Stimulated activated effector memory CD8-positive, alpha-beta T cell treated with anti-CD3 and anti-CD28 coated beads, Interleukin-12 subunit alpha, Interleukin-12 subunit beta, amount 100 ng/mL, for 72 hours (primary cell): Measurements from ENCODE around the gene C4orf46.
"Not testable (repeated sequence)": the region's sequence is repeated elsewhere in the genome, so short reads cannot be mapped to it uniquely, and the experiment has no call there.

Experiments used
- ATAC-seq: fragments of 150-1000 bp; cut with Tn5 transposase; 2 replicates; pipeline ENCODE4 v1.10.0; 2021
- DNase-seq, 2 donors: peaks; one replicate each; pipeline ENCODE4 v3.0.0; 2021 to 2022; ENCODE audit warnings: low spot score in 2 of 2
- H3K27ac Mint-ChIP-seq: one replicate; pipeline ENCODE4 v1.8.0; 2022; ENCODE audit warnings: mild to moderate bottlenecking, mixed read lengths
- H3K36me3 Mint-ChIP-seq: one replicate; pipeline ENCODE4 v1.8.0; 2022; ENCODE audit warnings: mild to moderate bottlenecking, mixed read lengths
- H3K4me1 Mint-ChIP-seq: one replicate; pipeline ENCODE4 v1.8.0; 2022; ENCODE audit warnings: mixed read lengths
- H3K4me3 Mint-ChIP-seq: one replicate; pipeline ENCODE4 v1.8.0; 2022; ENCODE audit warnings: mild to moderate bottlenecking, mixed read lengths
- H3K9me3 Mint-ChIP-seq: one replicate; pipeline ENCODE4 v1.8.0; 2022; ENCODE audit warnings: mixed read lengths

C4orf46 gene

GRCh38 chr4:158671665-158671914 lies at the start of gene C4orf46:
Gene C4orf46 (minus strand): TSS chr4:158671887. CDS start chr4:158671801, 86 bp downstream.
- Mint-ChIP-seq H3K4me1 (peaks cover 14% of the 10 kb centered on the region), H3K4me3 (peak within 1 kb of the TSS; percentile 92), H3K27ac (peak within 1 kb of the TSS; percentile 96), H3K36me3 (peaks cover 43% of the 10 kb centered on the region), H3K9me3 (no peaks in the 10 kb centered on the region)
- no peak for ATAC-seq
- DNase-seq, result no peak

- H3K27ac Mint-ChIP-seq, result no peak overlapping the region
- H3K4me3 Mint-ChIP-seq, result no peak overlapping the region
Measured at GRCh38 chr4:158715802-158716201, 44.1 kb upstream of the C4orf46 start.

GRCh38 chr4:158714937-158715336 lies 43.2 kb upstream of the C4orf46 start:
- no peak for DNase-seq
- Mint-ChIP-seq H3K36me3 (peaks cover 100% of the 10 kb centered on the region), H3K27ac (no peak overlapping the region), H3K4me3 (no peak overlapping the region), H3K4me1 (peaks cover 16% of the 10 kb centered on the region), H3K9me3 (no peaks in the 10 kb centered on the region)
- ATAC-seq, result no peak

More at GRCh38 chr4:158715802-158716201, 44.1 kb upstream of the C4orf46 start:
- Mint-ChIP-seq H3K4me1 (peaks cover 16% of the 10 kb centered on the region), H3K9me3 (no peaks in the 10 kb centered on the region), H3K36me3 (peaks cover 100% of the 10 kb centered on the region)
- ATAC-seq (peak; percentile 37), DNase-seq (no peak)

GRCh38 chr4:158712622-158713021 lies 40.9 kb upstream of the C4orf46 start:
- not testable (repeated sequence) for H3K4me3 Mint-ChIP-seq, H3K9me3 Mint-ChIP-seq, H3K4me1 Mint-ChIP-seq, ATAC-seq, DNase-seq
- peak overlapping the region; percentile 83 for H3K27ac Mint-ChIP-seq
- peaks cover 100% of the 10 kb centered on the region for H3K36me3 Mint-ChIP-seq

- DNase-seq (no peak), ATAC-seq (no peak)
- H3K4me1 Mint-ChIP-seq, result no peaks in the 10 kb centered on the region
- peaks cover 100% of the 10 kb centered on the region for H3K36me3 Mint-ChIP-seq
- no peak overlapping the region for H3K27ac Mint-ChIP-seq
- no peaks in the 10 kb centered on the region for H3K9me3 Mint-ChIP-seq
- no peak overlapping the region for H3K4me3 Mint-ChIP-seq
Measured at GRCh38 chr4:158710814-158711213, 39.1 kb upstream of the C4orf46 start.

GRCh38 chr4:158704274-158704673 lies 32.6 kb upstream of the C4orf46 start:
- no peaks in the 10 kb centered on the region for H3K4me1 Mint-ChIP-seq
- DNase-seq (no peak), ATAC-seq (no peak)
- no peaks in the 10 kb centered on the region for H3K9me3 Mint-ChIP-seq
- no peak overlapping the region for H3K4me3 Mint-ChIP-seq
- peaks cover 51% of the 10 kb centered on the region for H3K36me3 Mint-ChIP-seq
- no peak overlapping the region for H3K27ac Mint-ChIP-seq

GRCh38 chr4:158688813-158689212 lies 17.1 kb upstream of the C4orf46 start:
- ATAC-seq (no peak), DNase-seq (no peak)
- Mint-ChIP-seq H3K27ac (no peak overlapping the region), H3K4me1 (no peaks in the 10 kb centered on the region), H3K36me3 (peaks cover 14% of the 10 kb centered on the region), H3K9me3 (no peaks in the 10 kb centered on the region), H3K4me3 (no peak overlapping the region)

GRCh38 chr4:158682066-158682465 lies 10.4 kb upstream of the C4orf46 start:
- Mint-ChIP-seq H3K27ac (no peak overlapping the region), H3K4me1 (no peaks in the 10 kb centered on the region), H3K9me3 (no peaks in the 10 kb centered on the region), H3K36me3 (peaks cover 26% of the 10 kb centered on the region), H3K4me3 (no peak overlapping the region)
- ATAC-seq (no peak), DNase-seq (no peak)

- no peak for ATAC-seq
- DNase-seq, result no peak
- Mint-ChIP-seq H3K4me3 (no peak overlapping the region), H3K4me1 (no peaks in the 10 kb centered on the region), H3K9me3 (no peaks in the 10 kb centered on the region), H3K27ac (no peak overlapping the region), H3K36me3 (peaks cover 26% of the 10 kb centered on the region)
Measured at GRCh38 chr4:158681629-158682028, 9.9 kb upstream of the C4orf46 start.

- ATAC-seq (no peak), DNase-seq (no peak)
- Mint-ChIP-seq H3K27ac (no peak overlapping the region), H3K36me3 (peaks cover 26% of the 10 kb centered on the region), H3K4me3 (no peak overlapping the region), H3K4me1 (peaks cover 7% of the 10 kb centered on the region), H3K9me3 (no peaks in the 10 kb centered on the region)
Measured at GRCh38 chr4:158678767-158679166, 7.1 kb upstream of the C4orf46 start.

GRCh38 chr4:158676076-158676475 lies 4.4 kb upstream of the C4orf46 start:
- H3K4me1 Mint-ChIP-seq, result peaks cover 7% of the 10 kb centered on the region
- no peak for DNase-seq
- no peak overlapping the region for H3K27ac Mint-ChIP-seq
- peaks cover 19% of the 10 kb centered on the region for H3K36me3 Mint-ChIP-seq
- H3K9me3 Mint-ChIP-seq, result no peaks in the 10 kb centered on the region
- H3K4me3 Mint-ChIP-seq, result no peak overlapping the region
- no peak for ATAC-seq

- no peaks in the 10 kb centered on the region for H3K9me3 Mint-ChIP-seq
- ATAC-seq (no peak), DNase-seq (no peak)
- no peak overlapping the region for H3K27ac Mint-ChIP-seq
- H3K36me3 Mint-ChIP-seq, result peaks cover 22% of the 10 kb centered on the region
- peaks cover 14% of the 10 kb centered on the region for H3K4me1 Mint-ChIP-seq
- H3K4me3 Mint-ChIP-seq, result peak overlapping the region; percentile 92
Measured at GRCh38 chr4:158673633-158674032, 1.9 kb upstream of the C4orf46 start.

- peak; percentile 91 for ATAC-seq
Measured at GRCh38 chr4:158671915-158672806, 474 bp upstream of the C4orf46 start, which contains the start of gene ETFDH. Gene ETFDH (plus strand): TSS chr4:158672296. CDS start chr4:158672457, 161 bp downstream.

GRCh38 chr4:158670975-158671664 lies 567 bp downstream of the C4orf46 start:
- peaks cover 13% of the 10 kb centered on the region for H3K4me1 Mint-ChIP-seq
- ATAC-seq (peak; percentile 53), DNase-seq (peak; percentile 40 to 85)
- H3K9me3 Mint-ChIP-seq, result no peaks in the 10 kb centered on the region
- peak overlapping the region; percentile 96 for H3K27ac Mint-ChIP-seq
- peaks cover 46% of the 10 kb centered on the region for H3K36me3 Mint-ChIP-seq
- H3K4me3 Mint-ChIP-seq, result peak overlapping the region; percentile 92

More at GRCh38 chr4:158671915-158672806, 474 bp upstream of the C4orf46 start, which contains the start of gene ETFDH:
- H3K27ac Mint-ChIP-seq, result peak within 1 kb of the TSS; percentile 96
- peak within 1 kb of the TSS; percentile 92 for H3K4me3 Mint-ChIP-seq
- no peaks in the 10 kb centered on the region for H3K9me3 Mint-ChIP-seq
- peaks cover 37% of the 10 kb centered on the region for H3K36me3 Mint-ChIP-seq
- DNase-seq, result peak; percentile 85 to 98
- peaks cover 14% of the 10 kb centered on the region for H3K4me1 Mint-ChIP-seq

- H3K4me1 Mint-ChIP-seq, result peaks cover 7% of the 10 kb centered on the region
- H3K9me3 Mint-ChIP-seq, result no peaks in the 10 kb centered on the region
- ATAC-seq (no peak), DNase-seq (no peak)
- H3K27ac Mint-ChIP-seq, result no peak overlapping the region
- H3K4me3 Mint-ChIP-seq, result no peak overlapping the region
- H3K36me3 Mint-ChIP-seq, result peaks cover 46% of the 10 kb centered on the region
Measured at GRCh38 chr4:158669310-158669709, 2.4 kb downstream of the C4orf46 start.
